H9 (cell line): ENCODE measurements around the gene HAGHL. TPM values are rescaled to one million over a fixed set of nuclear protein-coding genes. Genes with fewer than 3 reads are reported as not detected.

Experiments
- DNase-seq: peaks from one replicate; pipeline ENCODE4 v3.0.0-alpha.2; 2017
- H2AFZ ChIP-seq: one replicate; pipeline ENCODE4 v1.6.1; 2013; ENCODE audit warnings: mild to moderate bottlenecking, low read length, control low read depth, moderate library complexity
- H2AK5ac ChIP-seq: 2 replicates; pipeline ENCODE4 v1.6.1; 2013; ENCODE audit warnings: low read length, control low read depth, mixed read lengths; ENCODE audit not compliant: insufficient read length
- H2BK120ac ChIP-seq: one replicate; pipeline ENCODE4 v1.6.1; 2013; ENCODE audit warnings: low read depth, mild to moderate bottlenecking, low read length, control low read depth, inconsistent platforms; ENCODE audit not compliant: poor library complexity, severe bottlenecking
- H2BK12ac ChIP-seq: 2 replicates; pipeline ENCODE4 v1.6.1; 2013; ENCODE audit warnings: low read length, control low read depth, mixed read lengths, low read depth; ENCODE audit not compliant: insufficient read length
- H2BK15ac ChIP-seq: 2 replicates; pipeline ENCODE4 v1.6.1; 2013; ENCODE audit warnings: low read depth, low read length, control low read depth
- H2BK20ac ChIP-seq: one replicate; pipeline ENCODE4 v1.6.1; 2013; ENCODE audit warnings: low read depth, mild to moderate bottlenecking, low read length, control low read depth, inconsistent platforms; ENCODE audit not compliant: poor library complexity, severe bottlenecking
- H2BK5ac ChIP-seq: 2 replicates; pipeline ENCODE4 v1.6.1; 2013; ENCODE audit warnings: low read length, control low read depth, mixed read lengths; ENCODE audit not compliant: insufficient read length
- H3K14ac ChIP-seq: 2 replicates; pipeline ENCODE4 v1.6.1; 2013; ENCODE audit warnings: low read length, control low read depth; ENCODE audit not compliant: insufficient read depth
- H3K18ac ChIP-seq: 2 replicates; pipeline ENCODE4 v1.6.1; 2013; ENCODE audit warnings: low read depth, mild to moderate bottlenecking, mixed read lengths, low read length, control low read depth; ENCODE audit not compliant: insufficient read length
- H3K23ac ChIP-seq: 2 replicates; pipeline ENCODE4 v1.6.1; 2013; ENCODE audit warnings: low read length, control low read depth, mixed read lengths, low read depth; ENCODE audit not compliant: insufficient read length
- H3K23me2 ChIP-seq: 2 replicates; pipeline ENCODE4 v1.6.1; 2013; ENCODE audit warnings: low read depth, mild to moderate bottlenecking, mixed read lengths, low read length, control low read depth; ENCODE audit not compliant: insufficient read length, poor library complexity, severe bottlenecking
- H3K27ac ChIP-seq: 2 replicates; pipeline ENCODE4 v1.5.1; 2013; ENCODE audit warnings: low read length, control low read depth, mixed read lengths, low read depth; ENCODE audit not compliant: insufficient read length
- H3K27me3 ChIP-seq: 2 replicates; pipeline ENCODE4 v1.6.1; 2013; ENCODE audit warnings: low read length, control low read depth, inconsistent platforms; ENCODE audit not compliant: insufficient read depth
- H3K4ac ChIP-seq: 2 replicates; pipeline ENCODE4 v1.6.1; 2013; ENCODE audit warnings: low read depth, mild to moderate bottlenecking, control low read depth, inconsistent platforms, low read length, moderate library complexity
- H3K4me1 ChIP-seq: 2 replicates; pipeline ENCODE4 v1.6.1; 2013; ENCODE audit warnings: low read length, control low read depth, inconsistent platforms; ENCODE audit not compliant: insufficient read depth
- H3K4me2 ChIP-seq: 2 replicates; pipeline ENCODE4 v1.6.1; 2013; ENCODE audit warnings: low read length, control low read depth, mixed read lengths; ENCODE audit not compliant: insufficient read length, insufficient read depth
- H3K56ac ChIP-seq: 2 replicates; pipeline ENCODE4 v1.6.1; 2013; ENCODE audit warnings: low read depth, mild to moderate bottlenecking, mixed read lengths, low read length, control low read depth; ENCODE audit not compliant: insufficient read length
- H3K79me1 ChIP-seq: 2 replicates; pipeline ENCODE4 v1.6.1; 2013; ENCODE audit warnings: low read depth, mild to moderate bottlenecking, moderate library complexity, low read length, control low read depth, inconsistent platforms; ENCODE audit not compliant: insufficient read depth, poor library complexity, severe bottlenecking
- H3K79me2 ChIP-seq: 2 replicates; pipeline ENCODE4 v1.6.1; 2013; ENCODE audit warnings: low read length, control low read depth, inconsistent platforms; ENCODE audit not compliant: insufficient read depth
- H3K9ac ChIP-seq: 2 replicates; pipeline ENCODE4 v1.6.1; 2013; ENCODE audit warnings: low read length, control low read depth, mixed read lengths; ENCODE audit not compliant: insufficient read length; ENCODE audit errors: extremely low read depth
- H3K9me3 ChIP-seq: one replicate; pipeline ENCODE4 v1.6.1; 2013; ENCODE audit warnings: low read depth, low read length, inconsistent platforms; ENCODE audit not compliant: control insufficient read depth
- H3T11ph ChIP-seq: one replicate; pipeline ENCODE4 v1.6.1; 2013; ENCODE audit warnings: mild to moderate bottlenecking, low read length, control low read depth, inconsistent platforms
- H4K20me1 ChIP-seq: one replicate; pipeline ENCODE4 v1.6.1; 2013; ENCODE audit not compliant: control insufficient read depth, insufficient read length, insufficient read depth
- H4K5ac ChIP-seq: 2 replicates; pipeline ENCODE4 v1.6.1; 2013; ENCODE audit warnings: low read depth, mild to moderate bottlenecking, mixed read lengths, low read length, control low read depth; ENCODE audit not compliant: insufficient read length
- H4K8ac ChIP-seq: replicated peaks from 2 replicates; pipeline ENCODE4 v1.6.1; 2013; ENCODE audit warnings: low read length, control low read depth, mixed read lengths, low read depth; ENCODE audit not compliant: insufficient read length
- H4K91ac ChIP-seq: 2 replicates; pipeline ENCODE4 v1.6.1; 2013; ENCODE audit warnings: low read depth, mild to moderate bottlenecking, moderate library complexity, mixed read lengths, low read length, control low read depth; ENCODE audit not compliant: insufficient read length
- H3K27ac Mint-ChIP-seq, 3 experiments: 2 replicates in 2 of 3; 3 replicates in 1 of 3; pipeline ENCODE4 v1.8.0; 2020 to 2021; ENCODE audit warnings: mixed read lengths in 3 of 3, mild to moderate bottlenecking in 1 of 3, moderate library complexity in 1 of 3
- H3K27me3 Mint-ChIP-seq: 2 replicates; pipeline ENCODE4 v1.8.0; 2021; ENCODE audit warnings: low read depth, mild to moderate bottlenecking, moderate library complexity, mixed read lengths
- H3K36me3 Mint-ChIP-seq, 3 experiments: 2 replicates in 2 of 3; 3 replicates in 1 of 3; pipeline ENCODE4 v1.8.0; 2020 to 2021; ENCODE audit warnings: low read depth in 3 of 3, mixed read lengths in 3 of 3; ENCODE audit not compliant: insufficient read depth in 1 of 3
- H3K4me1 Mint-ChIP-seq, 2 experiments: 2 replicates each; pipeline ENCODE4 v1.8.0; 2020; ENCODE audit warnings: mixed read lengths in 2 of 2
- H3K4me3 Mint-ChIP-seq, 2 experiments: 2 replicates in 1 of 2; 3 replicates in 1 of 2; pipeline ENCODE4 v1.8.0; 2020 to 2021; ENCODE audit warnings: mild to moderate bottlenecking in 2 of 2, mixed read lengths in 2 of 2, moderate library complexity in 1 of 2
- H3K9me3 Mint-ChIP-seq, 2 experiments: 2 replicates in 1 of 2; 3 replicates in 1 of 2; pipeline ENCODE4 v1.8.0; 2020; ENCODE audit warnings: mild to moderate bottlenecking in 2 of 2, mixed read lengths in 2 of 2, moderate library complexity in 1 of 2
- CTCF ChIP-seq: fragments of 200-600 bp; sonication (generic); conservative IDR thresholded peaks from 3 replicates; pipeline ENCODE4 v1.8.0; 2021; ENCODE audit warnings: antibody characterized with exemption, mild to moderate bottlenecking
- WGBS: extraction: QIAGEN DNeasy Blood & Tissue Kit; methylation state at CpG from one replicate; pipeline ENCODE4 v1.1.7; 2013; ENCODE audit warnings: missing lambda C conversion rate, low lambda C conversion rate, mixed read lengths; ENCODE audit not compliant: insufficient read length; ENCODE audit errors: extremely low coverage; 5-methylcytosine and 5-hydroxymethylcytosine counted together
- total RNA-seq: library from RNA; stranded (reverse); gene quantifications from 2 replicates; pipeline ENCODE4 v1.2.1, GENCODE V29; 2021

The HAGHL gene
- total RNA-seq, 1 experiment from 2014 or later, result 25.2 TPM

DNA sequence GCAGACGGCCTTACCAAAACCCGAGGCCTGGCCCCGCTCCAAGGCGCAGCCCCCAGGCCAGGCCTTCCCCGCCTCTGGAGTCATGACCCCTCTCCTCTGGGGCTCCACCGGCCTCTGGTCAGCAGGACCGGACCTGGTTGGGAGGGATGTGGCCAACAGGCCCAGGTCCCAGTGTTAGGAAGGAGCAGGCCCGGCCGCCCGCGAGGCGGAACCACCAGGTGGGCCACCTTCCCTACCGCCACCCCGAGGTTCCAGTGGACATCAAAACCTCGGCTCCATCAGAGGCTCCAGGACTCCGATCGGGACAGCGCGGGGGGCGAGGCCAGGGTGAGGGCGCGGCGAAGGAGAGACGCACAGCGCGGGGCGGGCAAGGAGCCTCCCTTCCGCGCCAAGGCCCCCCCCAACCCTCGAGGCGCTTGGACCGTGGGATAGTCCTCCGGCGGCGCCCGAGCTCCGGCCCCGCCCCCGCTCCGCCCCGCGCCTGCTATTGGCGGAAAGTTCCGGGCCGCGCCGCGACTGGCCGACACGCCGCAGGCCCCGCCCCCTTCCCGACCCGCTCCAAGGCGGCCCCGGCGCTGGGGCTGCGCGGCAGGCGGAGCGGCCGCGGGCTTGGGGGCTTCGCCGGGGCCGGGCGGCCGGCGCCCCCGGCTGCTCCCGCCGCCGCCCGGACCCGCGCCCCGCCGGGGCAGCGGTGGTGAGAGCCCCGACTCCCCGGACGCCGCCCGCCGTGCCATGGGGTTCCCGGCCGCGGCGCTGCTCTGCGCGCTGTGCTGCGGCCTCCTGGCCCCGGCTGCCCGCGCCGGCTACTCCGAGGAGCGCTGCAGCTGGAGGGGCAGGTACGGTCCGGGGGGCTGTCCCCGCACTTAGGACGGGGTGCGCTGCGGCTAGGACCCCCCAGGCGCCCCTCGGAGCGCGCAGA, 12.1 kb upstream of the HAGHL start, which contains the start of gene METRN:
TSS of gene METRN (plus strand) at position 561 of the 919 bp plus-strand sequence. CDS start at position 733, 172 bp downstream.
- WGBS, result no CpG with 5 or more reads among the region's 108 CpGs
- peaks cover 8% of the 10 kb centered on the region for H3K23me2 ChIP-seq
- Mint-ChIP-seq H3K9me3 (no peaks in the 10 kb centered on the region; a peak in 2 of 5 replicates), H3K4me3 (peak within 1 kb of the TSS; percentile 55 to 78), H3K27me3 (peaks cover 62% of the 10 kb centered on the region), H3K4me1 (peaks cover 13 to 27% of the 10 kb centered on the region in 2 experiments), H3K36me3 (no peaks in the 10 kb centered on the region), H3K27ac (no peak within 1 kb of the TSS)
- no peak within 1 kb of the TSS for H3K56ac ChIP-seq
- H4K20me1 ChIP-seq, result no peaks in the 10 kb centered on the region
- no peak within 1 kb of the TSS for H4K5ac ChIP-seq
- H2BK120ac ChIP-seq, result no peak within 1 kb of the TSS
- H3K14ac ChIP-seq, result no peak within 1 kb of the TSS; the same call in 1 of the 2 replicates
- 0 out of 2 replicates have a peak within 1 kb of the TSS, but pooled peaks have one; percentile 7 for H2BK15ac ChIP-seq
- no peaks in the 10 kb centered on the region for H3K4me1 ChIP-seq
- no peaks in the 10 kb centered on the region for H3K79me2 ChIP-seq
- H3K4ac ChIP-seq, result no peak within 1 kb of the TSS
- no peak within 1 kb of the TSS for H2AFZ ChIP-seq
- peak; percentile 86 for DNase-seq
- no peak within 1 kb of the TSS for H3K18ac ChIP-seq
- H4K91ac ChIP-seq, result no peak within 1 kb of the TSS
- H2BK5ac ChIP-seq, result no peak within 1 kb of the TSS
- H2AK5ac ChIP-seq, result no peak within 1 kb of the TSS
- no peak within 1 kb of the TSS for H4K8ac ChIP-seq
- no peaks in the 10 kb centered on the region for H3K9me3 ChIP-seq
- H3T11ph ChIP-seq, result no peak within 1 kb of the TSS
- H3K27ac ChIP-seq, result no peak within 1 kb of the TSS
- no peak within 1 kb of the TSS for H3K23ac ChIP-seq
- no peak within 1 kb of the TSS for H2BK12ac ChIP-seq
- H3K9ac ChIP-seq, result no peak within 1 kb of the TSS
- H2BK20ac ChIP-seq, result no peak within 1 kb of the TSS
- H3K79me1 ChIP-seq, result no peaks in the 10 kb centered on the region
- no peaks in the 10 kb centered on the region; the same call in 1 of the 2 replicates for H3K27me3 ChIP-seq
- peak within 1 kb of the TSS; percentile 30 for H3K4me2 ChIP-seq
- TF ChIP-seq CTCF, result no peak
